NAMALWA (cell line): ENCODE data around the gene PPP1R9A.

ENCODE experiments used
- DNase-seq: peaks from one replicate; pipeline ENCODE4 v3.0.0-alpha.2; 2015; ENCODE audit warnings: low spot score

PPP1R9A gene

DNA sequence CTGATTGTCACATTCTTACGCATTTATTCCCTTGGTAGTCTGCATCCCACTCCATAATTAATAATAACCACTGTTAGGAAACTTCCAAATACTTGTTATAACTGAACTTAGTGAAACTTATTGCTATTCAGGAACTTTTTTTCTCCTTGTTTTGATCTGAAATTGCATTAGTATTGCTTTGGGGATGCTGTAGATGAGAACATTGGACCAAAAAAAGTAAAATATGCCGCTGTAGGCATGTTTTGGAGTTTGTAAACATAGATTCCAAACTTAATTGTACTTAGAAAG lies 1.7 kb downstream of the PPP1R9A start:
- DNase-seq, result no peak

DNA sequence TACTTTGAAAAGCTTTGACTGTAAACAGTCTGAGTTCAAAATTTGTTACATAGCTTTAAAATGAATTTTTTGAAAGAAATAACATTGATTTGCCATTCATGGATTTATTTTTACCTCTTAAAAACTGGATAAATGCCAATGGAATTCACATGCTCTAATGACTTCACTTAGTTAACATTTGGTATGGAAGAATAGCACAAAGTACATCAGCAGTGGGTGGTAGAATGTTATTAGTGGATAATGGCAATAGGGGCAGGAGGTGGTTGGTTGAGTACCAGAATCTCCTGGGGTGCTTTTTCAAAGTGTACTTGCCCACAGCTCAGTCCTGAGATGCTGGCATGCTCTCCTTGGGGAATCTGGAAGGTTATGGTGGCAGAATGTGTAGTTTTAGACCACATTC lies 4.7 kb downstream of the PPP1R9A start:
- DNase-seq, result no peak

DNA sequence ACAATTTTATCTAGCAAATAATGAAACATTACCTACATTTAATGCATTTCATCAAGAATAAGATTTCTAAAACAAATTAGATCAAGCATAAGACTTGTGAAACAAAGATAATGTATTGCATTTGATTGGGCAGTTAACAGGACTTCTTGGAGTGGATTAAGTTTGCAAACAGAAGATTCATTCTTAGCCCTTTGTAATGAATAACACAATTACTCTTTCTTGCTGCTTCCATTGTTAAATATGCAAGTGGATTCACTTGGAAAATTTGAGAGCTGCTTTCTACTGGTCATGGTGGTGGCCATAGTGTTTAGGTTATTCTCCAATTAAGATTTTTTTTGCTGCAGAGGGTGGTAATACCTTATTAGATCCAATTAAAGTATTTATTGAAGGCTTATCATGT lies 6.0 kb downstream of the PPP1R9A start:
- no peak for DNase-seq

DNA sequence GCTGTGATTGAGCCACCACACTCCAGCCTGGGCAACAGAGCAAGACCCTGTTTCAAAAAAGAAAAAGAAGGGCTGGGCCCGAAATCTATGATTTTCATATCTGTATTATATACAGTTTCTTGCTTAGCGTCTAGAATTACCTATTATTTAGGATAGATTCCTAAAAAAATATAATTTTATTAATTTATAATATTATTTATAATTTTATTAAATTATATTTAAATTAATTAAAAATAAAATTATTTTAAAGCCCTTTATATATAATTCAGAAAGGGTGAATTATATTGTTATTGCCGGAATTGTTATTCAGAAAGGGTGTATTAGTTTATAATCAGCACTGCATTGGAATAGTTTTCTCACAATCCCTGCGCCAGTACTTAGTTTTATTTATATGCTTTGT lies 14.5 kb downstream of the PPP1R9A start:
- no peak for DNase-seq

DNA sequence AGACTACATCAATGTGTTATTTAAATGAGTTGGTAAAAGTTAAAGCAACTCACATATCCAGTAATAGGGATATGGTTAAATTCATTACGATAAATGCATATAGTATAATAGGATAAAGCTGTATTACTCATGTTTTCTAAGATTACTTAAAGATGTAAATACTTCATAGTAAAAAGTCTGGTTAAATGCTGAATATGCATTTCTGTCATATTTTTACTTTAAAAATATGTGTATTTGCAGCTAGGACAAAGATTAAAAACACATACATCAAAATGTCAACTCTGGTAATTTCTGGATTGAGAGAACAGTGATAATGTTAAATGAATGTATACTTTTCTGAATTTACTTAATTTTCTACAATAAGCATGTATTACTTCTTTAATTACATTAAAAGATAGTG lies 15.1 kb downstream of the PPP1R9A start:
- DNase-seq, result no peak

DNA sequence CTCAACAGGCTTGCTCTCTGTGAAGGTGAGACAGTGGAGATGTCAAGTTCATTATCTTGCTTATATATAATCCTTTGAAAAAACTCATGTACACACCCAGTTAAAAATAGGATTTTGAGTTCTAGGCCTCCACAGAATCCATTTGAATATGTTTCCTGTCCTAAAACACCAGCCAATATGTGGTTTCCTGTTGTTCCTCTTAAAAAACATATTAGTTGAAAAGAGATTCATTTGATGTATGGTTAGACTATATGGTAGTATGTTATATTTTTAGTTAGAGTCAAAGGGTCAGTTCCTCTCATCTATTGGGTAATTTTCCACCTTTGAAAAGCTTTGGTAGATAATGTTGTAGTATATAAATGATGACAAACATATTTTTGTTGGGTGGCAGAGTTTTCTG lies 16.0 kb downstream of the PPP1R9A start:
- DNase-seq, result peak; percentile 28

DNA sequence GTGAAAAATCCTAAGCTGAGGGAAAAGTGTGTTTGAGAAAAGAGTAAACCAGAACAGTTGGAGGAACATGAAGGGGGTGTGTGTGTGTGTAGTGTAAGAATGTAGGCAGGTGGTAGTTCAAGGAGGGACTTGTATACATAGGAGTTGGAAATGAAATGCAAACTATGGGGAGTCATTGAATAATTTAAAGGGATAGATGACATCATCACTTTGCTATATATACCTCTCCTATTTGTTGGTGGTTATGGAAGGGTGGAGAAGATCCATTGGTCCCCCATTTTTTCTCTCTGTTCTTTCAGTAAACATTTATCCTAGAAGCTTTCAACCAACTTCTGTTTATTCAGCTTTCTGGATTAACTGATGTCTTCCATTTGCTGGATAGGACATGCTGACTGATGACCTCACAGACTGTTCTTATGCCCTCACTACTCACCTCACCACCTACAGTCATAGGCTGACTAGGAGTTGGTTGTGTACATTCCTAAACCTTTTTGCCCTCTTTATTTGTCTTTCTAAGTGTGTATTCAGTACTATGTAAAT lies 20.8 kb downstream of the PPP1R9A start:
- no peak for DNase-seq

DNA sequence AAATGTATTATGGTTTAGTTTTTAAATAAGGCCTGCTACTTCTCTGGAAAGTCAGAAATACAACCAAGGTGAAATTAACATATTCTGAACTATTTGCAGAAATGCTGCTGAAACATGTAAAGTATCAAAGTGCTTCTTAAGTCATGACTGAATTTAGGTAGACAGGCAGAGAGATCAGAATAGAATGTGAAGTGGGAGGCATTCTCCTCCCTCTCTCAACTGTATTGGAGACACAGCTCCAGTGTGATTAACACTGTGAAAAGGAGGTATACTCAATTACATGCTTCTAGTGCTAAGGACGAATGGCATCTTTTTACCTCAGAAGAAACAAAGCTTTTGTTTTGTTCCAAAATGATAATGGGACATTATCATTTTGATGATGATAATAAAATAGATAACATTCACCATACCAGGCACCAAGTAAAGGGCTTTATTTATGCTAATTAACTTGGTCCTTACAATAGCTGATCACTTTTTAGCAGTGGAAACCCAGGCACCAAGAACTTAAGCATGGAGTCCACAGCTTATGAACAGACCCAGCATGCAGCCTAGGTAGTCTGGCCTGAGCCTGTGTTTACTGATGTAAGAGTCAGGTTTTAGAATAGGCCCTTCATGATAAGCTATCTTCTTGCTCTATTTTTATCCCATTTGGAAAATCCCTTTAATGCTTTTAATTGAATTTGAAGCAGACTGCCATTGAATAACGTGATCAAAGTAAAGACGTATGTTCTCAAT lies 26.0 kb downstream of the PPP1R9A start:
- no peak for DNase-seq

DNA sequence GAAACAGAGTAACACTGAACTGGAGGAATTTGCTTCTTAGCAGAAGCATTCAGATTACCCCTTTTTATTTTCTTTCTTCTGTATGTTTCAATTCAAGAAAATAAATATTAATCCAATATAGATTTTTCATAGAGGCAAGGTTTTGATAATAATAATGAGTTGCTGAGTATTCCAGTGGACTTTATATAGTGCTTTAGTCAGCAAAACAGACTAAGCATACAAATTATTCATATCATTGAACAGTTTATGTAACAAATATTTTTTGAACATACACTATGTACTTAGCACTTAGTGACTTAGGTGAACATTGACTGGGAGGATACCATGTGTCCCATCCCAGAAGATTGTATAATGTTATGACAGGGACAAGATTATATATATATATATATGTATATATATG lies 32.0 kb downstream of the PPP1R9A start:
- DNase-seq, result no peak

DNA sequence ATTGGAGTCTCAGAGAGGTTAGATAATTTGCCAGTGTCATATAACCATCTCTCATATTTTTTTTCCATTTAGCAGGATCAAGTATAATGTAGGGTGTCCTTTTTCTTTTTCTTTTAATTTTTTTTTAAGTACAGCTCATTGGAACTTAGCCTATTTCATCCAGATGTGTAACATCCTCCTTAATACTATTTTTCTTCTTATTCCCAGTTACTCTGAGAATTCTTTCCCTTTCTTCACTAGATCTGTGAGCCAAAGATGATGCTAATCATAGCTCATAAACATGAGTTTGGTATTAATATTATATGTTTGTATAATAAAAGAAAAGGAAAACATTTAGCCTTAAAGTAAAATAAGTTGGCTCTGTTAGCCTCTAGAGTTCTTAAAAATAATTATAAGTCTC lies 32.8 kb downstream of the PPP1R9A start:
- DNase-seq, result no peak

DNA sequence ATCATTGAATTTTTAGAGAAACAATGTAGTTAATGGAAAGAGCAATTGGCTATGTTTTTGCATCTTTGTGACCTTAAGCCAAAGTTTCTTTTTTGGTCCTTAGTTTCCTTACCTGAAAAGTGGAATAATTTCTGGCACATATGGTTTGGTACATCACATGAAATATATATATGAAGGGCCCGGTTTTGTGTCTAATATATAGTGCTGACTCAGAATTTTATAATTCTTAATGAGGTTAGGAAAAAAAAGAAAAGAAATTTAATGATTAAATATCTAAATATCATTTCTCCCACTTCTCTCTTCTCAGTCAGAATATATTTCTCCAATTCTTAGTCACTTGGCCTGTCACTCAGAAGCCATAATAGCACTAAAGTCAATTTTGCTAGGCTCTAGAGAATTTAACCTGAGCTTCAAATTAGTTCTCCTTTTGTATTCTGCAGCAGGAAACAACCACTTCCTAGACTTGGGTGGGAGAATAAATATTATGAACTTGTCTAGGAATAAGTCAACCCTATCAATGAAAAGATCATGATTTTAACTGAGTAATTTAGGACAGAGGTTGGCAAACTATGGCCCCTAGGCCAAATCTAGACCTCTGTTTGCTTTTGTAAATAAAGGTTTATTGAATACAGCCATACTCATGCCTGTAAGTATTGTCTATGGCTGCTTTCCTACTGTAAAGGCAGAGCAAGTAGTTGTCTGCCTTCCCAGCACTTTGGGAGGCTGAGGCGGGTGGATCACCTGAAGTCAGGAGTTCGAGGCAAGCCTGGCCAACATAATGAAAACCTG lies 34.6 kb downstream of the PPP1R9A start:
- no peak for DNase-seq

DNA sequence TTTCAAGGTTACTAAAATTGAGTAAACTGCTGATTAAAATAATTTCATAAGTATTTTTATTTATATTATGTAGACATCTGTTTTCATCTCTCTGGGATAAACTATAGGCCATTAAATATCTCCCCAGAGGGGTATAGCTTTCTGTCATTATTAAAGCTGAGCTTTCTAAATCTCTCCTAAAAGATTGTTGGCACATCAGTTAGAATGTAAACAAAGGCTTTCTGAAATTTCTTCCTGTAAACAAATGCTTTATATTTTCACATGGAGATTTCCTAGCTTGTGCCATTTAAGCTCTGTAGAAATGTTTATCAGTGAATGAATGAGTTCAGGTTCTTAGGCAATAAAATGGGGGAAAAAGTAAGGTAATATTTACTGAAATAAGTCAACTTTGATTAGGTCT lies 35.7 kb downstream of the PPP1R9A start:
- no peak for DNase-seq

DNA sequence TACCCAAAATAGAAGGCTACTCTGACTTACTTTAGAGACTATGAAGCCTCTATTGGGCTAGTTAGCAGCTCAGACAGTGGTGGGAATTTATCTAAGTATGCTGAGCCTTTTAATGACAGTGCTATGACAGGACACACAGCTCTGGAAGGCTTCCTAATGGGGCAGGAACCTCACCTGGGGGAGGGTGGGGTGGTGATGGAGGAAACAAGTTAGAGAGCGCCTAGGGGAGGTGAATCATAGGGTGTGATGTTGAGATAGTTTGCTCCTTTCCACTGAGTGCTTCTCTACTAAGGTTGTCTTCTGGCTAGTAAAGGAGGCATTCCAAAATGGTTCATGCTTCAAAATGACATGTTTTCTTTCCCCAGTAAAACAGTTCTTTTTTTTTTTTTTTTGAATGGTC lies 42.1 kb downstream of the PPP1R9A start:
- no peak for DNase-seq

DNA sequence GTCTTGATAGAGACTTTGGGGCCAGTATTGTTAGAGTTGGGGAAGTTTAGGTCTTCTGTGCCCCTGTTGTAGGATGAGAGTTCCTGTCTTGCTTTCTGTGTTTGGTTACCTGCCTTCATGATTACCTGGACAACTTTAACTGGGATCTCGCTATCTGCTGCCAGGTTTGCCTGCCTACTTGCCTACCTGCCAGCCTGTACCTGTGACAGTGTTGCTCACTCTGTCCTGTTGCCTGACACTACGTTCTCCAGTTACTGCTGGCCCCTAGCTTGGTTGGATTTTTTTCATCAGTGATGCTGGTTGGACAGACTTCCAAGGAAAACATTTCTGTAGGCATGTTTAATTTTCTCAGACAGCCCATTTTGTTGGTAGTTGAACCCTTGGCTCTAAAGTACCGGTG lies 48.4 kb downstream of the PPP1R9A start:
- no peak for DNase-seq

DNA sequence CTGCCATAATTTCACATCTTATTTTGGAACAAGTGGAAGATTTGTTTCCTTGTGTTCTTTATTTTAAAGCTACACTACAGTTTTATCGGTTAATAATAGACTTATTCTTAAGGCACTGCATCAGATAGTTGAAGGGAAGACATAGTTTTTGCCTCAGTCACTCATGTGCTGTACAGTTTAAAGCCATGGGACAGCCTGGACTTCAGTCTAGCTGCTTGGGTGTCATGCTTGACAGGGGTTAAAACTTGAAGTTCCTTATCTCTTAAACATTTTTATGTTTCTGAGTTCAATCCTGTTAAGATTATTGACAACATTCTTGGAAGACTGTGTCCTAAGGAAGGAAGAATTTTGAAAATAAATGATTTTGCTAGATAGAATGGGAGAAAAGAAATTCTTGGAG lies 49.7 kb downstream of the PPP1R9A start:
- no peak for DNase-seq

DNA sequence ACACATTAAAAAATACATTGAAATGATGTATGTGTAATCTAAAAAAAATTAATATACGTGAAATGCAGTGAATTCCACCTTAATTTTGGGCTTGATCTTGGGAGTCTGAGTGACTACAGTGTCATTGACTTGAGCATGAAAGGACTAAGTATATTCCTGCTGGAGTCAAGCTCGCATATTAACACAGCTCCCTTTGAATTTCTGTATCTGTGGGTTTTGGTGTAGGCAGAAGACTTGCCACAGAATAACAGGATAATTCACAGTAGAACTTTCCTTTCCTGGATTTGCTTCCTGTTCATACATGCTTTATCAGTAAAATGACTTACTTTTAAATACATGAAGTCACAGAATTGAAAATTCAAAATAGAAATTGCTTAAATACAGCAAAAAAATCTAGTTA lies 55.3 kb downstream of the PPP1R9A start:
- no peak for DNase-seq

DNA sequence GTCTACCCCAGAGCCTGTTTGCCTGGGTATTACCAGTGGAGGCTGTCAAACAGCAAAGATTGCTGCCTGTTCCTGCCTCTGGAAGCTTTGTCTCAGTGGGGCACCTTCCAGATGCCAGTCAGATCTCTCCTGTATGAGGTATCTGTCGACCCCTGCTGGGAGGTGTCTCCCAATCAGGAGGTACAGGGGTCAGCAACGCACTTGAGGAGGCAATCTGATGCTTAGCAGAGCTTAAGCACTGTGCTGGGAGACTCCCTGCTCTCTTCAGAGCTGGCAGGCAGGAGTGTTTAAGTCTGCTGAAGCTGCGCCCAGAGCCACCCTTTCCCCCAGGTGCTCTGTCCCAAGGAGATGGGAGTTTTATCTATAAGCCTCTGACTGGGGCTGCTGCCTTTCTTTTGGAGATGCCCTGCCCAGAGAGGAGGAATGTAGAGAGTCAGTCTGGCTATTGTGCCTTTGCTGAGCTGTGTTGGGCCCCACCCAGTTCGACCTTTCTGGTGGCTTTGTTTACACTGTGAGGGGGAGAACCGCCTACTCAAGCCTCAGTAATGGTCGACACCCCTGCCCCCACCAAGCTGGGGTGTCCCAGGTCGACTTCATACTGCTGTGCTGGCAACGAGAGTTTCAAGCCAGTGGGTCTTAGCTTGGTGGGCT lies 62.2 kb downstream of the PPP1R9A start:
- DNase-seq, result no peak

DNA sequence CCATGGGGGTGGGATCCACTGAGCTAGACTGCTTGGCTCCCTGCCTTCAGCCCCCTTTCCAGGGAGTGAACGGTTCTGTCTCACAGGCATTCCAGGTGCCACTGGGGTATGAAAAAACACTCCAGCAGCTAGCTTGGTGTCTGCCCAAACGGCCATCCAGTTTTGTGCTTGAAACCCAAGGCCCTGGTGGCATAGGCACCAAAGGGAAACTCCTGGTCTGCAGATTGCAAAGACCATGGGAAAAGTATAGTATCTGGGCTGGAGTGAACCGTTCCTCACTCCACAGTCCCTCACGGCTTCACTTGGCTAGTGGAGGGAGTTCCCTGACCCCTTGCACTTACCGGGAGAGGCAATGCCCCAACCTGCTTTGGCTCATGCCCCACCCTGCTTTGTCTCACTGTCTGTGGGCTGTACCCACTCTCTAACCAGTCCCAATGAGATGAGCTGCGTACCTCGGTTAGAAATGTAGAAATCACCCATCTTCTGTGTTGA lies 62.7 kb downstream of the PPP1R9A start:
- DNase-seq, result no peak

DNA sequence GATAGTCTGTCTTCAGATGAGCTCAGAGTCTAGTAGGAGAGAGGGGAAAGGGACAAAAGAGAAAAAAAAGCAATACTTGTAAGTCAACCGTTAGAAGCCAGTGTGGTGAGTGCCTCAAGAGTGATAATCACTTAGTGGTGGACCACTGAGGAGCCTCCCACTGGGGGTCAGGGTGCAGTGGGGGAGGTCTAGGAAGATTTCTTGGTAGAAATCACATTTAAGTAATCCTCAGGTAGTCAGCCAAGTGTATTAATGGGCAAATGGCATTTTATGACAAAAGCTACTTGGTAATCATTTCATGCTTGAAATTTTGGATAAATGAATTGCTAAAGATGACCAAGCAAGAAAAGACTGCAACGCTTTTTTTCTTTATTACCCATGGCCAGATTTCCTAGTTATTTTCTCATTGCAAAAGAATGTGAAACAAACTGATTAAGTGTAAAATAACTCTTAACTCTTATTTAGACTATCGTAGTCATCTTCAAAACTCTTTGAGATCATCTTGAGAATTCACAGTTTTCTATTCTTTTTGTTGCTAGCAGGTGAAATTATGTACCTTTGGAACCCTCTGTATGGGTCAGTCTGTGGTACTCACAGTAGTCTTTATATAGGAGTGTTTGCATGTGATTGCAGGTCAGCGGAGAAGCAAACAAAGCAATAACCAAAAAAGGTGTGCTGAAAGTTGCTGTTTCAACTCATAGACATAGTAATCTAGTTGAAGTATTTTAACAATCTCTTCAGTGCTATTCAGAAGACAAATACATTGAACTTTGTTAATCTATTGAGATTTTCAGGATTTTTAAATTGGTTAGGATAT lies 63.9 kb downstream of the PPP1R9A start:
- no peak for DNase-seq

DNA sequence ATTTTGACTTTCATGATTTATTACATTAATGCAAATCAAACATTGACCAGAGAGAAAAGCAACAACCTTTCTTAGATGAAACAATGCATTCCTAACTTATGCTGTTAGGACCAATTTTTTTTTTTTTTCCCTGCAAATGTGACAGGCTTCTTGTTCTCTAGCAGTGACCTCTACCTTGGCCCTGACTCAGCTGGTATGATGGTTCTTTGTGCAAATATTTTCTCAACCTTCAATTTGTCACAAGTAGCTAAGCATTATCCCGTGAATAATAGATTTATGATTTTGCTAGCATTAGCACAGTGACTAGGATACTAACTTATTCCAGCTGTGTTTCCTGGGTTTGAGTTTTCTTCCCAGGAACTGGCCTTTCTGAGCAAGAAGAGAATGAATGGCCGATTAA lies 64.9 kb downstream of the PPP1R9A start:
- DNase-seq, result no peak

DNA sequence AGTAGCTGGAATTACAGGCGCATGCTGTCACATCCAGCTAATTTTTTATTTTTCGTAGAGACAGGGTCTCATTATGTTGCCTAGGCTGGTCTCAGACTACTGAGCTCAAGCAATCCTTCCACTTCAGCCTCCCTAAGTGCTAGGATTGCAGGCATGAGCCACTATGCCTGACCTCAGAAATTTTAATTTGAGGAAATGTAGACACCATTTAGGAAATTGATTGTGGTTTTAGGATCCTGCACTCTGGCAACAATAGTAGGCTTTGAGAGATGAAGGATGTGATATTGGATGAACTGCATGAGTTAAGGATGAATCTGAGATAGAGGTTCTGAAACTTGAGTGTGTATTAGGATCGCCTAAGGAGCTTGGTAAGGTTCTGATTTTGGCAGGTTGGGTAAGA lies 66.5 kb downstream of the PPP1R9A start:
- no peak for DNase-seq

DNA sequence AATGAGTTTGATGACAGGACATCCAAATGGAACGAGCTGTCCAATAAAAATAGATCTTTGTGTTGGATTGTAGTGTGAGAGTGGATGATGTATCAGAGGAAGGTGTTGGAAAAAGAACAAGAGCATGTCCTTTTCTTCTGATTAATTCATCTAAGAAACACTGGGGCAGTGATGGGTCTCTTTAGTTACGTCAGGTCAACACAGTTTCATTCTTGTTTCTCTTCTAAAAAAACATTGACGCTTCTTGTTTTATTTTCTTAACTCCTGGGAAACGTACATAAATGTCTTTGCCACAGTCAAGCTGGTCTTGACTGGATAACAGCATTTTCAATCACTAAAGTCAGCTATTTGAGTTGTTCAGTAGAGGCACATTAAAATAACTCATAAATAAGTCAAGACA lies 67.0 kb downstream of the PPP1R9A start:
- no peak for DNase-seq
